ENCODE measurements around the gene POU2F2. TPM values are rescaled to one million over a fixed set of nuclear protein-coding genes. Genes with fewer than 3 reads are reported as not detected.
"Not testable (repeated sequence)": the region's sequence is repeated elsewhere in the genome, so short reads cannot be mapped to it uniquely, and the experiment has no call there.

Gene POU2F2
- total and polyA plus RNA-seq, 11 donors = 0.16 to 10.1 (median 0.61) TPM

- intact Hi-C loops (cut with DNase I) = no loop called here
- DNase-seq = no peak
- no peaks in the 10 kb centered on the region for H3K36me3 ChIP-seq
- TF ChIP-seq POLR2A (IDR thresholded peaks at IDR 0.05) (no peak), CTCF (IDR thresholded peaks at IDR 0.05) (no peak)
- no peaks in the 10 kb centered on the region for H3K9me3 ChIP-seq
- ATAC-seq = peak in 1 of 4 donors; percentile 13
- H3K4me3 ChIP-seq = no peak overlapping the region
- H3K27ac ChIP-seq = no peak overlapping the region
- 90 to 96% (median 94%) methylated on average over 14 of the region's 14 CpGs for WGBS, 4 donors
- peaks cover 0 to 10% (median 0%) of the 10 kb centered on the region in 12 donors for H3K4me1 ChIP-seq
- no peaks in the 10 kb centered on the region for H3K27me3 ChIP-seq
These were observed 80.8 kb downstream of the POU2F2 start for GRCh38 chr19:42051166-42052115.

- Histone ChIP-seq H3K4me3 (peak overlapping the region in 2 of 12 donors; percentile 4 to 12), H3K27me3 (no peaks in the 10 kb centered on the region), H3K36me3 (no peaks in the 10 kb centered on the region), H3K27ac (no peak overlapping the region), H3K9me3 (no peaks in the 10 kb centered on the region), H3K4me1 (peaks cover 0 to 10% (median 0%) of the 10 kb centered on the region in 12 donors)
- intact Hi-C loops (cut with DNase I) = no loop called here
- ATAC-seq (peak in 2 of 4 donors; percentile 8 to 33), DNase-seq (no peak)
- 51 to 58% (median 54%) methylated on average over 4 of the region's 4 CpGs for whole genome bisulfite sequencing, 4 donors
- TF ChIP-seq CTCF (IDR thresholded peaks at IDR 0.05) = no peak
These were observed 83.3 kb downstream of the POU2F2 start for GRCh38 chr19:42048992-42049391.

GRCh38 chr19:42045575-42045974 is 86.7 kb downstream of the POU2F2 start:
- intact Hi-C loops (cut with DNase I) = no loop called here
- H3K4me1 ChIP-seq = peaks cover 0 to 17% (median 0%) of the 10 kb centered on the region in 12 donors
- no peak overlapping the region for H3K4me3 ChIP-seq
- TF ChIP-seq POLR2A (IDR thresholded peaks at IDR 0.05) = no peak
- H3K27me3 ChIP-seq = no peaks in the 10 kb centered on the region
- DNase-seq (no peak), ATAC-seq (no peak)
- H3K9me3 ChIP-seq = no peaks in the 10 kb centered on the region
- no peak overlapping the region for H3K27ac ChIP-seq
- WGBS, 4 donors = 76 to 86% (median 80%) methylated on average over 7 of the region's 7 CpGs
- H3K36me3 ChIP-seq = no peaks in the 10 kb centered on the region

- no peak for TF ChIP-seq POLR2A (IDR thresholded peaks at IDR 0.05)
- no peak for TF ChIP-seq CTCF (IDR thresholded peaks at IDR 0.05)
- 86 to 93% (median 89%) methylated on average over 16 to 30 of the region's 30 CpGs for WGBS, 4 donors
- Histone ChIP-seq H3K27me3 (no peaks in the 10 kb centered on the region), H3K4me1 (peaks cover 0 to 31% (median 8%) of the 10 kb centered on the region in 12 donors), H3K4me3 (no peak overlapping the region), H3K36me3 (no peaks in the 10 kb centered on the region), H3K9me3 (no peaks in the 10 kb centered on the region), H3K27ac (peak overlapping the region in 4 of 12 donors; percentile 20 to 49 (median 45))
- no peak for DNase-seq
- ATAC-seq = no peak
- intact Hi-C loops (cut with DNase I) = no loop called here
These were observed 89.6 kb downstream of the POU2F2 start for GRCh38 chr19:42042455-42043170.

GRCh38 chr19:42040491-42040890 is 91.8 kb downstream of the POU2F2 start:
- intact Hi-C loops (cut with DNase I); H3K36me3 ChIP-seq; ATAC-seq: not testable (repeated sequence)

More at GRCh38 chr19:42040491-42040890, 91.8 kb downstream of the POU2F2 start:
- not testable (repeated sequence) for H3K9me3 ChIP-seq, H3K27me3 ChIP-seq, DNase-seq, H3K4me3 ChIP-seq
- WGBS, 4 donors = 86 to 92% (median 90%) methylated on average over 9 of the region's 9 CpGs
- peak overlapping the region in 2 of 12 donors; percentile 88 to 94 for H3K27ac ChIP-seq
- peaks cover 0 to 37% (median 10%) of the 10 kb centered on the region in 12 donors for H3K4me1 ChIP-seq
